C4-2B (cell line): ENCODE measurements around the gene HERC2.

Experiments used
- ZFX ChIP-seq: fragments of 450-650 bp; IDR thresholded peaks from 2 replicates; pipeline ENCODE4 v1.6.1; 2017
- TF ChIP-seq, protein P1 (sequence below): fragments of 450-650 bp; conservative IDR thresholded peaks from 2 replicates; pipeline ENCODE4 v1.5.1; 2017; ENCODE audit warnings: mild to moderate bottlenecking

DNA sequence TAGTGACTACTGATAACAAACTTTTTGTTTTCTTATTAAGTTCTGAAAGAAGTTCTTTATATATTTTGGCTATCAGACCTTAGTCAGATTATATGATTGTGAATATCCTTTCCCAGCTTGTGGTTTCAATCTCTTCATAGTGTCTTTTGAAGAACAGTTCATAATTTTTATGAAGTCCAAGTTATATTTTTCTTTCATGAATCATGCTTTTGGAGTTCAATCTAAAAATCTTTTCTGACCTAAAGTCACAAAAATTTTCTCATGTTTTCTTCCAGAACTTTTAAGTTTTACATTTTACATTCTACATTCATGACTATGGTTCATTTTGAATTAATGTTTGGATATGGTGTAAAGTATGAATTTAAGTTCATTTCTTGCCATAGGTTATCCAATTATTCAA is 188.7 kb downstream of the HERC2 start:
- TF ChIP-seq, protein P1, sequence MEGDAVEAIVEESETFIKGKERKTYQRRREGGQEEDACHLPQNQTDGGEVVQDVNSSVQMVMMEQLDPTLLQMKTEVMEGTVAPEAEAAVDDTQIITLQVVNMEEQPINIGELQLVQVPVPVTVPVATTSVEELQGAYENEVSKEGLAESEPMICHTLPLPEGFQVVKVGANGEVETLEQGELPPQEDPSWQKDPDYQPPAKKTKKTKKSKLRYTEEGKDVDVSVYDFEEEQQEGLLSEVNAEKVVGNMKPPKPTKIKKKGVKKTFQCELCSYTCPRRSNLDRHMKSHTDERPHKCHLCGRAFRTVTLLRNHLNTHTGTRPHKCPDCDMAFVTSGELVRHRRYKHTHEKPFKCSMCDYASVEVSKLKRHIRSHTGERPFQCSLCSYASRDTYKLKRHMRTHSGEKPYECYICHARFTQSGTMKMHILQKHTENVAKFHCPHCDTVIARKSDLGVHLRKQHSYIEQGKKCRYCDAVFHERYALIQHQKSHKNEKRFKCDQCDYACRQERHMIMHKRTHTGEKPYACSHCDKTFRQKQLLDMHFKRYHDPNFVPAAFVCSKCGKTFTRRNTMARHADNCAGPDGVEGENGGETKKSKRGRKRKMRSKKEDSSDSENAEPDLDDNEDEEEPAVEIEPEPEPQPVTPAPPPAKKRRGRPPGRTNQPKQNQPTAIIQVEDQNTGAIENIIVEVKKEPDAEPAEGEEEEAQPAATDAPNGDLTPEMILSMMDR: no peak
- no peak for TF ChIP-seq ZFX
